ENCODE results near the gene ZNF408.
"Not testable (repeated sequence)": the region's sequence is repeated elsewhere in the genome, so short reads cannot be mapped to it uniquely, and the experiment has no call there.

Gene ZNF408

DNA sequence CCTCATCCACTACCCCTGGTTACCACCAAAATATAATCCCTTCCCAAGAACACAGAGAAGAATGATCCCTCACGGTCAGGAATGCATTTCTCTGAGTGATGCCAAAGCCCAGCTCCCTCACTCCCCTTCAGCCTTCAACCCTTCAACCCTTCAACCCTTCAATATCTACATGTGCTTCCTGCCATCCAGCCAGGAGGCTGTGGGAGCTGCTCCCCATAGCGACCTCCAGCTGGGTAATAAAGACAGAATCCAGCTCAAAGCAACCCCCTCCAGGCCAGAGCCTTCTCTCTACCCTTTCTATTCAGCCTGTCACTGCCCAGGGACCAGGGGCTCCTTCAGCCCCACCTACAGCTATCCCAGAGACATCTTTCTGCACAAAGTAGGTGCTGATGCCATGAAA, 3.1 kb upstream of the ZNF408 start:
- no peak for DNase-seq (ENCODE audit: low spot score)
- peak overlapping the region; percentile 36 for H3K4me3 ChIP-seq
- H3K27ac ChIP-seq = peak overlapping the region; percentile 57 to 83
- TF ChIP-seq CTCF (IDR thresholded peaks at IDR 0.05) = no peak

- TF ChIP-seq CTCF (IDR thresholded peaks at IDR 0.05) = no peak
- Histone ChIP-seq H3K27ac (peak overlapping the region; percentile 27 to 40), H3K4me3 (peak overlapping the region; percentile 24)
- DNase-seq (ENCODE audit: low spot score) = no peak
Measured at GRCh38 chr11:46698597-46698996, 2.2 kb upstream of the ZNF408 start.

DNA sequence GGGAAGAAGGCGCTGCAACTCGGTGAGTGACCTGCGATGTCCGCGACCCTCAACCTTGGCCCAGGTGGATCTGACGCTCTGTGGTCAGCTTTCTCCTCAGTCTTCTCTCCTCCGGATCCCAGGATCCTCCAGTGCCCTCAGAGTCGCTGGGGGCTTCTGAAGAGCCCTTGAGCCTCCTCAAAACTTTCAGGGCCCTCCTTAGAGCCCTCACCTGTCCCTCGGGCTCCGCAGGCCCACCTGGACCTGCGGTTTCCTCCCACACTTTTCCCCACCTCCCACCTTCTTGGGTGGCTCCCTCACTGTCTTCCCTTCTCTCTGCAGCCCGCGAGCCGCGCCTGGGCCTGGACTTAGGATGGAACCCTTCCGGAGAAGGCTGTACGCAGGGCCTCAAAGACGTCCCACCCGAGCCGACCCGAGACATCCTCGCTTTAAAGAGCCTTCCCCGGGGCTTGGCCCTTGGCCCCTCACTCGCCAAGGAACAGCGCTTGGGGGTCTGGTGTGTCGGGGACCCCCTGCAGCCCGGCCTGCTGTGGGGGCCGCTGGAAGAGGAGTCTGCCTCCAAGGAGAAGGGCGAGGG, 335 bp downstream of the ZNF408 start:
- TF ChIP-seq CTCF (IDR thresholded peaks at IDR 0.05) = no peak
- peak overlapping the region; percentile 88 for H3K4me3 ChIP-seq
- DNase-seq (ENCODE audit: low spot score) = no peak
- peak overlapping the region; percentile 88 to 93 for H3K27ac ChIP-seq

GRCh38 chr11:46705070-46705688, 4.3 kb downstream of the ZNF408 start:
- no peak overlapping the region for H3K4me3 ChIP-seq
- TF ChIP-seq CTCF (IDR thresholded peaks at IDR 0.05) = no peak
- no peak for DNase-seq (ENCODE audit: low spot score)
- H3K27ac ChIP-seq = no peak overlapping the region

GRCh38 chr11:46706886-46707285, 6.1 kb downstream of the ZNF408 start:
- no peak for DNase-seq (ENCODE audit: low spot score)
- Histone ChIP-seq H3K27ac (no peak overlapping the region), H3K4me3 (no peak overlapping the region)
- no peak for TF ChIP-seq CTCF (IDR thresholded peaks at IDR 0.05)

- not testable (repeated sequence) for H3K27ac ChIP-seq, H3K4me3 ChIP-seq
Measured at GRCh38 chr11:46709351-46709750, 8.5 kb downstream of the ZNF408 start.

DNA sequence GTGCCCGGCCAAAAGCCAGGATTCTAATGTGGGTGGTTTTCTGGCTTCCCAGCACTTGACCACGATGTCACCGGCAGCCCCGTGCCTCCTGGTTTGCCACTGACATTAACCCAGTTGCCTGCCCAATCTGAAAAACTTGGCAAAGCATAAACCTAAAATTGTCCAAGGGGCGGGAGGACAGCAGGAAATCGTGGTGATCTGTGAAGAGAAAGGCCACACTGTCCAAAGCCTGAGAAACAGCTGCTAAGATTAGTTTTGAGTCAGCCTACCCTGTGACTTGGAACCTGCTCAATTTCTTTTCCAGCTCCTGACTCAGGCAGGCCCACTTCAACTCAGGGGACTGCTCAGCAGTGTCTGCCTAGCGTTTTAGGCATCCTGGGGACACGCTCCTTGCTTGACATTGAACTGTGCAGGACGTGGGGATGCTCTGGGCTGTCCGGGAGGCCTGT, 10.0 kb downstream of the ZNF408 start:
- peak; percentile 87 for DNase-seq (ENCODE audit: low spot score)
- no peak for TF ChIP-seq CTCF (IDR thresholded peaks at IDR 0.05)
- Histone ChIP-seq H3K4me3 (no peak overlapping the region), H3K27ac (peak overlapping the region; percentile 95 to 98)

More at GRCh38 chr11:46709351-46709750, 8.5 kb downstream of the ZNF408 start:
- DNase-seq (ENCODE audit: low spot score) = not testable (repeated sequence)
